Activated CD8-positive, alpha-beta memory T cell treated with anti-CD3 and anti-CD28 coated beads, Interleukin-2, amount 50 U/mL, for 24 hours (primary cell): ENCODE results near the gene PCTP.

Experiments
- DNase-seq: peaks from one replicate; pipeline ENCODE4 v3.0.0-alpha.2; 2020; ENCODE audit errors: extremely low read depth

PCTP gene

DNA sequence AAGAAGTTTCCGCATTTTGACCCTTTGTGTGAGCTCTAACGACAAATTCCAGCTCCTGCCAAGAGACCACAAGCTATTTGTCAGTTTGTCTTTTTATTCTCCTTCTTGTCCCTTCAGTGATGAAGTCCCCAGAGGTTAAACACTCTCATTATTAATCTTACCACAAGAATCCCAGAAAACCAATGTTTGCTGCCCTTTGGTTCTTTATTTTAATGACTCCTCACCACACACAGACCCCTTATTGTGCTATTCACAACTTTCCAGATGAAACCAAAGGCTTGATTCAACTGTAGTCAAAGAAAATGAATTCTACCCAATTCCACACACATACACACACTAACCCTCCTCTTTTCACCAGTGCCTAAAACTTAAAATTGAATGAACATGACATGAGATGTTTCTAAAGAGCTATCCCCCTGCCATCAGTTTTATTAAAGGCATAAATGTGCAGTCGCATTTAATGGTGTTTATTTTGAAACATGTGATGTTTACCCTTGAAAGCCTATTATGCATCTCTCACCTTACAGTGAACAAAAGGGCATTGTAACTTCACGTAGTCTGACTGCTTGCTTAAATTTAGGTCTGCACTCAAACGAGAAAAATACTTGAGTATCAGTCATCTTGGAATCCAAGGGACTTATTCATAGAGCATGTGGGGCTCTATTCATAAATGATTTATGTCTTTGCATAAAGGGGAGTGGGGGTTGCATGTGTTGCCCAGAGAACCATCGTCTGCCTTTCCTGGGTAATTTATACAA is 44.1 kb downstream of the PCTP start:
- no peak for DNase-seq

DNA sequence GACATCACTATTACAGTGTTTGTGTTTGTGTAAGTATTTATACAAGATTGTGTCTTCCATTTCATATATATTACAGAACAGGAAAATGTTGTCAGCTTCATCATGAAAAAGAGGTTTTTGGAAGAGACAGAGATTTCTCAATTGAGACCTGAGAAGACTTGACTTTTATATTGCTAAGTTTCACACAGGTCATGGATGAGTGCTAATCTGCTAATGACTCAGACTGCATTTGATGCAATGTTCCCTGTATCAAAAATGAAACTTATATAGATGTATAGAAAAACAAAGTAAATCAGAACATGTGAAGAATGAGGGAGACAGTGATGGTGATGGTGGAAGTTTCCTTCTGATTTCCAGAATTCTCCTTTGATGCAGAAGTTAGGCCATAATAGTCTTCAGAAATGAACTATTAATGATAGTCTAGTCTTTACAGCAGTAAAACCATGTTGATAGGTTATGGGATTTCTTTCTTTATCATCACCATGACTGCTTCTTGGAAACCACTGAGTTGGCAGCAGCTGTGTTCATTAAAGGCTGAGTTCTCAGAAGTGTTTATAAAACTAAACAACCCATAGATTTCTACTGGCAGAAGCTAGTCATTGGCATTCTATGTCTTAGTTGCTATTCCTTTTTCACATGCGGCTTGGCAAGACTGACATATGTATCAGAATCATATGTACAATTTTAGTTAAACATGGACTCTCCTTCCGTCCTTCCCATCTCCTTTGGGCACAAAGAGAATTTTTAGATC is 56.1 kb downstream of the PCTP start:
- no peak for DNase-seq

DNA sequence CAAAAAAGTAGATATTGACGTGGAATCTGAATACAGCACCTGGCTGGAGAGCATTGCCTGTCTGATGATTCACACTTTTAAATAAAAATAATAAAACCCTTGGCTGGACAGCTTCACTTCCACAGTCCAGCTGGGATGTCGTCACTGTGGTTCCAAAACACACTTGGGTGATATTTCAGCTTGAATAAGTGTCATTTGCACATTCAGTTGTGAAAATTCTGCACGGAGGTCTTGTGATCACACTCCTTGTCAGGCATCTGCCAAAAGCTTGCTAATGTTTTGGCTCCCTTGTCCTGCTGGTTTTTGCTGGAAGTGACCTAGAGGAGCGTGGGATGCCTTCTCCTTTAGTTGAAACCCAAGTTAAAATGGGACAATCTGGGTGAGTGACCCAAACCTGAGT is 60.7 kb downstream of the PCTP start:
- no peak for DNase-seq

DNA sequence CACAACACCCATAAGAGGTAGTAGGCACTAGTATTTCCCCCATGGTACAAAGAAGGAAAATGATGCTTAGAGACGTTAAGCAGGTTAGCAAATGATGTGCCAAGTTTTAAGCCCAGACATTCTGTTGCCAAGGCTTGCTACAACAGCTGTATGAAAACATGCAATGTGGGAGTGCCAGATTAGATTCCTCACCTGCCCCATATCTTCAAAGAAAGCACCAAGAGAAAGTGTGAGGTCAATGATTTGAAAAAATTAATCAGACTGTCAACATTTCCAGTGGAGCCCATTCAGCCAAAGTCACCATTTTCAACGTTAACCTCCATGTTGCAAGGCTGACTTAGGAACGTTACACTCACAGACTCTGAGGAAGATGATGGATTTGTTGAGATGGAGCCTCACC is 61.5 kb downstream of the PCTP start:
- DNase-seq: no peak

DNA sequence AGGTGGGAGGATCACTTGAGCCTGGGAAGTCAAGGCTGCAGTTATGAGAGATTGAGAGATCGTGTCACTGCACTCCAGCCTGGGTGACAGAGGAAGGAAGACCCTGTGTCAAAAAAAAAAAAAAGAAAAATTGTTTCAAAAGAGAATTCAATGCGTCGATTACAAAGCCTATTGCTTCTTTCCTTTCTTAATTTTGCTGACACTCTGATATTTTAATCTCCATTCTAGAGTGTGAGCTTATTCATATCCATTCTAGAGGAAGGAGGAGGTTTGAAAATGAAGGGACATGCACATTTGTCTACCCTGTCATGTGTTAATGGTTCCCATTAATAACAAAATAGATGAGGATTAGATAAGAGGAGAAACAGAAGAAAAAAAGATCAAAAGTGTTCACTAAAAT is 63.1 kb downstream of the PCTP start:
- DNase-seq: no peak

DNA sequence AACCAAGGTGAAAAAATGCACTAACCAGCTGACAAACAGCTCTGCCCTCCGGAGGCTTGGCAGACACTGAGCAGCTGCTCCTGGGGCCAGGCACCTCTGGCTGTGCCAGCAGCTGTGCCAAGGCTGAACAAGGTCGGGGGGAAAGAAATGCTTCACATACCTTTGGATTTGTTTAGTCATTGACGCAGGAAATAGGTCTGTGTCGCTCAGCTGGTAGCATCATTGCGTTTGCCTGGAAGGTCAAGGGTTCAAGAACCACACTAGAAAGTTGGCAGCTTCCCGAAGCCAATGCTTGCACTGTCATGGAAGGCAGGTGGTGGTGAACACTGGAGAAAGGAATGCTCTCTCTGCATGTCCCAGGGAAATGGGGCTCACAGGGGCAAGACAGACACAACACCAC is 63.5 kb downstream of the PCTP start:
- DNase-seq: no peak

DNA sequence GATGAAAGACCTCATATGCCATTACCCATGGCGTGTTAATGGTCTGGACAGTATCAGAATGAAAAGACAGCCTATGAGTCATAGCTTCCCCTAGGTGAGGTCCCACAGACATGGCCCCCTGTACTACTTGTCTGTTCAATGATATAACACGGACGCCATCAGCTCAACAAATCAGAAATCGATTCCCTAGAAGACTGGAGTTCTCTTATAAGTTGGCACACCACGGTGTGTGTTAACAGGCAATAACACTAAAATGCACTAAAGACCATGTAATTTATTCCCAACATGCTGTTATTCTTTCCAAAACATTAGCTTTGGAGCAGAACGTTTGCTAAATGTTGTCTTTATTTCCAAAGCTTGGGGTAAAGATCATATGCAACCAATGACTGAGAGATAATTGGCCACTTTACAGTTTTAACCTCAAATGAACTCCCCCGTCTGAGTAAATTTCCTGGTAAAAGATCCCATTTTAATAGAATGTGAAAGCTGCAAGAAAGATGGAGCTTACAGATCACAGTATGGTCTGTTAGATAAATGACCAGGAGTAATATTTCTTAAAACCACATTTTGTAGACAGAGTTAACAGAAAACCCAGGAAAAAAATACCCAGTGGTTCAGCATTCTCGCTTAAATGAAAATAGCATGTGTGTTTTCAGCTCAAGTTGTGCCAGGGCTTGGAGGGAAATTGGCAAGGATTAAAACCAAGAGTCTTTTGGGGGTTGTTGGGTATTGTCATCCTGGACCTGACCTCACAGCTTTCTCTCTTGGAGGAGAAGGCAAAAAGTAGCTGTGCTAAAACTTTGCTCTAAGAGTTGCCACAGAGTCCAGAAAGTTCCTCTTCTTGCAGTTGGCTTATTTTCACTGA is 65.9 kb downstream of the PCTP start:
- no peak for DNase-seq

DNA sequence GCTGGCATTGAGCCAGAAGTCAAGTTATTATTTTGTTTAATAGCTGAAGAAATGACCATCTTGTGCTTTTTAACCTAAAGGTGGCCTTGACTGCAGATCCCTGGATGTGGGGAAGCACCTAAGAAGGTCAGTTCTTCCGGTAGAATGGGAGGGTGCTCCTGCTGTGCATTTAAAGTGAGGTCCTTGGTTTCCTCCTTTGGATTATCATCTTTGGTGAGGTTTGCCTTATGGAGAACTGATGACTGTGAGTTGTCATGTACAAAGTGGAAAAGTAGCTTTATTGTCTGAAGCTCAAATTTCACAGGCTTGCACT is 66.5 kb downstream of the PCTP start:
- no peak for DNase-seq

DNA sequence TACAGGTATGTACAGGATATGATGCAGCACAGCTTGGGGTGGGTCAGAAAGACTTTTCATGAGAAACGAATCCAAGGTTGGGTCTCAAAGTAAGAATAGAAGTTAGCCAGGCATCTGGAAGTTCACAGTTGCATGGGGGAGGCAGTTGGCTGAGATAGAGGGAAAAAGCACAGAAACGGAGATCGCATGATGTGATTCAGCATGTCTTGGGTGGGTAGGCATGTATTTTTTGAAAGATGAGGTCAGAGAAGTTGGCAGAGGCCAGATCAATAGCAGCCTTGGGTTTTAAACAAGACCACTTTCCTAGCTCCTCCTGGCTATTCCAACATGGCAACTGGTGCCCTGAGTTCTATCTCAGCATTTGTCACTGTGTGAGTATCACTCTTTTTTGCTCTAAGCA is 67.2 kb downstream of the PCTP start:
- no peak for DNase-seq

DNA sequence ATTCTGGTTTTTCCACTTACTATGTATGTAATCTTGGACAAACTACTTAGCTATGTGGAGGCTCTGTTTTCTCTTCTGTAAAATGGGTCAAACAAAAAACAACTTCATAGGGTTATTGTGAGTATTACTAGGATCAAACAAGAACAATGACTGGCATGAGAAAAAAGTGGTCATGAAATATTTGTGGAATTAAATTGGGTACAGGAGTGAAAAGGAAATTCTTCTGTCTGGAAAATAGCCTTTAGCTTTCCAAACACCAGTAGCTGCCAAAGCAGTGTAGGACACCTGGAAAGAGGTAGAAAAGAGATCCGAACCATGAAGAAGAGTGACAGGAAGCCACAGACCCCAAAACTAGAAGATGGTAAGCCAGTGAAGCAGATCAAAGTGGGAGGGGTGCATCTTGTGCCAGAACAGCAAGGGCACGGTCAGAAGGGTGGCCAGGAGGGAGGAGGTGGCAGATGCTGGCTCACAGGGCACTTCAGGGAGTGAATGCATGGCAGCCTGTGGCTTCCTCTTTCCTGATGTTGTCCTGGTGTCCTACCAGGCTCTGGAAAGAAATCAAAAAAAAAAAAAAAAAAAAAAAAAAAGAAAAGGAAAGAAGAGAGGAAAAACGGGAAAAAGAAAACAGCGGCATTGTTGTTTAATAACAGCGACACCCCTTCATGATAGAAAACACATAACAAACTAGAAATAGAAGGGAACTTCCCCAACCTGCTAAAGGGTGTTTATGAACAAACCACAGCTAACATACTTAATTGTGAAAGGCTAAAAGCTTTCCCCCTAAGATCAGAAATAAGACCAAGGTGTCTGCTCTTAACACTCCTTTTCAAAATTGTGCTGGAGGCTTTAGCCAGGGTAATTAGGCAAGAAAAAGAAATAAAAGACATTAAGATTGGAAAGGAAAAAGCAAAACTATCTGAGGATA is 67.9 kb downstream of the PCTP start:
- DNase-seq: no peak

DNA sequence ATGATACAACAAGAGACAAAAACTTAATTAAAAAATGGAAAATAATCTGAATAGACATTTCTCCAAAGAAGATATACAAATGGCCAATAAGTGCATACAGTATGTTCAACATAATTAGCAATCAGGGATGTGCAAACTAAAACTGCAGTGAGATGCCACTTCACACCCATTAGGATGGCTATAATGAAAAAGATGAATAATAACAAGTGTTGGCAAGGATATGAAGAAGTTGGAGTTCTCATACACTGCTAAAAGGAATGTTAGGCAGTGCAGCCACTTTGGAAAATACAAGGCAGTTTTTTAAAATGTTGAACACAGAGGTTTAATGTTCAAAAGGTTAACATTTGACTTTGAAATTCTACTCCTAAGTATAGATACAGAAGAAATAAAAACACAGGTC is 69.8 kb downstream of the PCTP start:
- no peak for DNase-seq

DNA sequence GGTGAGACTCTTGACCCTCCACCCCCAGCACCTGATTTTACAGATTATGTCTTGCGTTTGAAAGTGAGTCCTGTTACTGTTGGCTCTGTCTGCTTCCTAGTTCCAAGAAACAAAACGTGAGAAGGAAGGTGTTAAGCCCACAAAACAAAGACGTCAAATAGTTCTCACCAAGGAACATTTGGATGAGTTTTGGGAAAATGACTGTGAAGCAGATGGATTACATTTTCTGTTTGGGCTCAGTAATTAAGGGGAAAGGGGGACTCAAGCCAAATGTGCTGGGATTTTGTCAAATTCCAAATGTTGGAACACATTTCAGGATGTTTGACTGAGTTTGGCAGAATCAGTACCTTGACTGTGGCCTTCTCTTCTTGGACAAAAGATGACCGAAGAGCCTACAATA is 71.2 kb downstream of the PCTP start:
- DNase-seq: no peak

DNA sequence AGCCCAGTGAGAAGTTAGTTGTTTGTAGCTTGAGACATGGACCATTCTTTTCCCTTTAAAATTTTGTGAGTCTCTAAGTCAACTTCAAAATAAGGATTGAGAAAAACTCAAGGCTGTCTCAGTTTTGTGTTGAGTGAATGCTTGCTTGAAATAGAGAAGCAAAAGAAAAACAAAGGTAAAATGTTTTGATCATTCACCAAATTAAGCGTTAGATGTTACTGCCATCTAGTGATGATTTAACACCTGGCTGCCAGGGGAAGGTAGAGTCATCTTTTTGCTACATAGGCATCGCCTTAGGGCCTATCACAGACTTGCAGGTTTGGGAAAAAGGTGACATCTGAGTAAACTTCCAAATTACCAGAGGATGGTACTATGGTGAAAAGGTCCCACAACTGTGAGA is 74.4 kb downstream of the PCTP start:
- DNase-seq: no peak
